Measurements from ENCODE around the gene ITGB8. TPM values are rescaled to one million over a fixed set of nuclear protein-coding genes. Genes with fewer than 3 reads are reported as not detected.

Gene ITGB8
- total RNA-seq, 1 experiment from 2014 or later: 1.9 TPM

- TF ChIP-seq ARID4B (CRISPR knock-in tag; IDR thresholded peaks at IDR 0.05; ENCODE audit: borderline replicate concordance) (no peak), FOXJ3 (CRISPR knock-in tag; IDR thresholded peaks at IDR 0.05; ENCODE audit: borderline replicate concordance) (no peak), HMGA2 (CRISPR knock-in tag; IDR thresholded peaks at IDR 0.05) (no peak), ZNF317 (CRISPR knock-in tag; IDR thresholded peaks at IDR 0.05; ENCODE audit: borderline replicate concordance, low read depth) (no peak), ZNF121 (CRISPR knock-in tag; IDR thresholded peaks at IDR 0.05) (no peak), ZNF263 (CRISPR knock-in tag; IDR thresholded peaks at IDR 0.05; ENCODE audit: low read depth) (no peak), NR2C2 (CRISPR knock-in tag; IDR thresholded peaks at IDR 0.05) (no peak), ETV6 (CRISPR knock-in tag; IDR thresholded peaks at IDR 0.05) (no peak), ATF6 (CRISPR knock-in tag; IDR thresholded peaks at IDR 0.05) (no peak), NFATC4 (CRISPR knock-in tag; IDR thresholded peaks at IDR 0.05) (no peak)
Measured at GRCh38 chr7:20327055-20327454, 3.6 kb upstream of the ITGB8 start (continued).

GRCh38 chr7:20328027-20328426 is 2.7 kb upstream of the ITGB8 start:
- no peak overlapping the region for H3K4me3 Mint-ChIP-seq
- H3K27ac Mint-ChIP-seq: no peak overlapping the region
- ATAC-seq (no peak), DNase-seq (ENCODE audit: low spot score) (no peak)
- H3K9me3 Mint-ChIP-seq: no peaks in the 10 kb centered on the region
- no peaks in the 10 kb centered on the region for H3K36me3 Mint-ChIP-seq
- ChIA-PET POLR2A (no interaction called here), CTCF (interaction anchor here (1.3 kb wide), 1 partner anchor 17 kb away, joined by 3 read pairs; no protein-coding TSS in a partner anchor)
- TF ChIP-seq NR3C1 (CRISPR knock-in tag; conservative IDR thresholded peaks at IDR 0.05; ENCODE audit: low read depth) (no peak), EMX1 (CRISPR knock-in tag; IDR thresholded peaks at IDR 0.05) (no peak), MXD4 (CRISPR knock-in tag; IDR thresholded peaks at IDR 0.05; ENCODE audit: borderline replicate concordance) (no peak), JUN (CRISPR knock-in tag; IDR thresholded peaks at IDR 0.05) (no peak), AR (CRISPR knock-in tag; IDR thresholded peaks at IDR 0.05) (no peak), ZNF425 (CRISPR knock-in tag; conservative IDR thresholded peaks at IDR 0.05) (no peak)
- H3K4me1 Mint-ChIP-seq: peaks cover 17% of the 10 kb centered on the region
- peaks cover 20% of the 10 kb centered on the region for H3K27me3 Mint-ChIP-seq (ENCODE audit: low read depth)
